Right lobe of liver (tissue), 6 donors: ENCODE measurements around the gene CDH1. TPM values are rescaled to one million over a fixed set of nuclear protein-coding genes. Genes with fewer than 3 reads are reported as not detected.

Experiments used
- ATAC-seq, 4 donors: fragments of 200-7000 bp; cut with Tn5 transposase; one replicate each; pipeline ENCODE4 v1.9.1; 2020; ENCODE audit warnings: mild to moderate bottlenecking in 4 of 4, moderate library complexity in 4 of 4
- DNase-seq, 3 donors: peaks; one replicate each; pipeline ENCODE4 v3.0.0-alpha.2; 2020
- H3K27ac ChIP-seq, 3 donors: fragments of 200-600 bp; one replicate each; pipeline ENCODE4 v1.8.0; 2022
- H3K27me3 ChIP-seq, 2 donors: fragments of 200-600 bp; one replicate each; pipeline ENCODE4 v1.8.0; 2022
- H3K36me3 ChIP-seq, 4 donors: fragments of 200-600 bp; sonication (generic) in 1 of 4; one replicate each; pipeline versions ENCODE4 v1.5.1 to v1.8.0; 2017 to 2022; ENCODE audit warnings: control low read depth in 1 of 4
- H3K4me1 ChIP-seq, 4 donors: fragments of 200-600 bp; sonication (generic) in 1 of 4; one replicate each; pipeline versions ENCODE4 v1.5.1 to v1.8.0; 2017 to 2022; ENCODE audit warnings: control low read depth in 1 of 4
- H3K4me3 ChIP-seq, 3 donors: fragments of 200-600 bp; one replicate each; pipeline ENCODE4 v1.8.0; 2022
- H3K9me3 ChIP-seq, 4 donors: fragments of 200-600 bp; sonication (generic) in 1 of 4; one replicate each; pipeline versions ENCODE4 v1.5.1 to v1.8.0; 2017 to 2022; ENCODE audit warnings: control low read depth in 1 of 4
- POLR2A ChIP-seq: fragments of 450-650 bp; IDR thresholded peaks from one replicate; pipeline ENCODE4 v1.6.1; 2017; ENCODE audit warnings: antibody characterized with exemption, mild to moderate bottlenecking
- WGBS: methylation state at CpG from one replicate; pipeline ENCODE4 v1.1.6; 2018; ENCODE audit warnings: low coverage, low lambda C conversion rate; ENCODE audit not compliant: insufficient coverage; ENCODE audit errors: missing lambda C conversion rate; 5-methylcytosine and 5-hydroxymethylcytosine counted together
- intact Hi-C, 2 donors: fragments of 100-400 bp; cut with DNase I; formaldehyde crosslinking; loops; one replicate each; pipeline versions ENCODE4 v1.11.2 to v1.14.1; 2022
- total RNA-seq, 6 experiments: library from RNA; depleted of rRNA in 2 of 6; stranded (reverse); fragments of >200 nt in 2 of 6; fragmentation: NEBNext Ultra II Directional in 3 of 6; extraction: Animal tissue kit (Norgen Biotek cat#: 25700) in 3 of 6; gene quantifications; one replicate each; pipeline versions ENCODE4 v1.1.0 to v1.2.4, GENCODE V29; 2016 to 2023
- TF ChIP-seq, protein P1 (sequence below), 4 donors: fragments of 200-600 bp in 3 of 4; fragments of 450-650 bp in 1 of 4; IDR thresholded peaks; one replicate each; pipeline versions ENCODE4 v1.5.1 to v1.8.0; 2016 to 2022; ENCODE audit warnings: antibody characterized with exemption in 4 of 4, mild to moderate bottlenecking in 2 of 4
- donor health status: DM: no; HTN: yes; CAD: no.
- donor health status: DM: no; HTN: no; CAD: no.
- donor health status: DM: no; HTN: no; CAD: no.
- donor health status: DM: no; HTN: yes; CAD: no.
- donor health status: DM: no; HTN: yes; CAD: no.

Gene CDH1
- total RNA-seq, 6 experiments from 2014 or later, result 54.3 to 130 (median 76.5) TPM

DNA sequence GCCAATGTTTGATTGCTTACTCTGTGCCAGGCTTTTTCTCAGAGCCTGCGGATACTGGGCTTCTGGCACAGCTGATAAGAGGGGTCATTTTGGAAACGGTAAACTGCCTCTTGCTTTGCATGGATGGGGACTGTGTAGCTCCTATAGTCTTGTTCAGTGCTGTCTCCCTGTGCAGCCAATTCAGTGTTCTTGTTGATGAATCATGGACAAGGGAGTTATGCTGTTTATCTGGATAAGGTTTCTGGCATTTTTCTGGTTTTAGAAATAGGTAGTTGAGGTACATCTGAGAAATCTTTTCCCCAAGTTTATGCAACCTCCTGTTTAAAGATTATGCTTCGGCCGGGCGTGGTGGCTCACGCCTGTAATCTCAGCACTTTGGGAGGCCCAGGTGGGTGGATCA is 89.6 kb downstream of the CDH1 start:
- H3K27me3 ChIP-seq, result no peaks in the 10 kb centered on the region
- intact Hi-C loops, result no loop called here
- DNase-seq (no peak), ATAC-seq (no peak)
- WGBS, result 94% methylated on average over 5 of the region's 6 CpGs
- H3K9me3 ChIP-seq, result no peaks in the 10 kb centered on the region
- no peaks in the 10 kb centered on the region for H3K4me1 ChIP-seq
- TF ChIP-seq, protein P1, sequence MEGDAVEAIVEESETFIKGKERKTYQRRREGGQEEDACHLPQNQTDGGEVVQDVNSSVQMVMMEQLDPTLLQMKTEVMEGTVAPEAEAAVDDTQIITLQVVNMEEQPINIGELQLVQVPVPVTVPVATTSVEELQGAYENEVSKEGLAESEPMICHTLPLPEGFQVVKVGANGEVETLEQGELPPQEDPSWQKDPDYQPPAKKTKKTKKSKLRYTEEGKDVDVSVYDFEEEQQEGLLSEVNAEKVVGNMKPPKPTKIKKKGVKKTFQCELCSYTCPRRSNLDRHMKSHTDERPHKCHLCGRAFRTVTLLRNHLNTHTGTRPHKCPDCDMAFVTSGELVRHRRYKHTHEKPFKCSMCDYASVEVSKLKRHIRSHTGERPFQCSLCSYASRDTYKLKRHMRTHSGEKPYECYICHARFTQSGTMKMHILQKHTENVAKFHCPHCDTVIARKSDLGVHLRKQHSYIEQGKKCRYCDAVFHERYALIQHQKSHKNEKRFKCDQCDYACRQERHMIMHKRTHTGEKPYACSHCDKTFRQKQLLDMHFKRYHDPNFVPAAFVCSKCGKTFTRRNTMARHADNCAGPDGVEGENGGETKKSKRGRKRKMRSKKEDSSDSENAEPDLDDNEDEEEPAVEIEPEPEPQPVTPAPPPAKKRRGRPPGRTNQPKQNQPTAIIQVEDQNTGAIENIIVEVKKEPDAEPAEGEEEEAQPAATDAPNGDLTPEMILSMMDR (IDR thresholded peaks at IDR 0.05), result no peak
- no peak for TF ChIP-seq POLR2A
- H3K27ac ChIP-seq, result no peak overlapping the region
- H3K36me3 ChIP-seq, result peaks cover 0 to 40% (median 16%) of the 10 kb centered on the region in 4 donors
- no peak overlapping the region for H3K4me3 ChIP-seq

DNA sequence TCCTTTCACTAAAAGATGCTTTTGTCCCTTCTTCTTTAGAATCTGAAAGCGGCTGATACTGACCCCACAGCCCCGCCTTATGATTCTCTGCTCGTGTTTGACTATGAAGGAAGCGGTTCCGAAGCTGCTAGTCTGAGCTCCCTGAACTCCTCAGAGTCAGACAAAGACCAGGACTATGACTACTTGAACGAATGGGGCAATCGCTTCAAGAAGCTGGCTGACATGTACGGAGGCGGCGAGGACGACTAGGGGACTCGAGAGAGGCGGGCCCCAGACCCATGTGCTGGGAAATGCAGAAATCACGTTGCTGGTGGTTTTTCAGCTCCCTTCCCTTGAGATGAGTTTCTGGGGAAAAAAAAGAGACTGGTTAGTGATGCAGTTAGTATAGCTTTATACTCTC is 96.2 kb downstream of the CDH1 start:
- no peak for ATAC-seq
- Histone ChIP-seq H3K36me3 (peaks cover 0 to 28% (median 11%) of the 10 kb centered on the region in 4 donors), H3K4me3 (no peak overlapping the region), H3K9me3 (no peaks in the 10 kb centered on the region), H3K27me3 (no peaks in the 10 kb centered on the region), H3K27ac (no peak overlapping the region), H3K4me1 (no peaks in the 10 kb centered on the region)
- TF ChIP-seq, protein P1 (IDR thresholded peaks at IDR 0.05), result no peak
- no peak for TF ChIP-seq POLR2A
- no peak for DNase-seq
- WGBS, result 88% methylated on average over 4 of the region's 14 CpGs
- intact Hi-C loops, result no loop called here

DNA sequence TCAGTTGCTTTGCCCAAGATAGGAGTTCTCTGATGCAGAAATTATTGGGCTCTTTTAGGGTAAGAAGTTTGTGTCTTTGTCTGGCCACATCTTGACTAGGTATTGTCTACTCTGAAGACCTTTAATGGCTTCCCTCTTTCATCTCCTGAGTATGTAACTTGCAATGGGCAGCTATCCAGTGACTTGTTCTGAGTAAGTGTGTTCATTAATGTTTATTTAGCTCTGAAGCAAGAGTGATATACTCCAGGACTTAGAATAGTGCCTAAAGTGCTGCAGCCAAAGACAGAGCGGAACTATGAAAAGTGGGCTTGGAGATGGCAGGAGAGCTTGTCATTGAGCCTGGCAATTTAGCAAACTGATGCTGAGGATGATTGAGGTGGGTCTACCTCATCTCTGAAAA is 97.5 kb downstream of the CDH1 start:
- TF ChIP-seq, protein P1 (IDR thresholded peaks at IDR 0.05), result no peak
- no peak for TF ChIP-seq POLR2A
- peak in 1 of 4 donors; percentile 45 for ATAC-seq
- no peaks in the 10 kb centered on the region for H3K9me3 ChIP-seq
- H3K4me3 ChIP-seq, result no peak overlapping the region
- H3K36me3 ChIP-seq, result peaks cover 0 to 23% (median 9%) of the 10 kb centered on the region in 4 donors
- intact Hi-C loops, result no loop called here
- 86% methylated on average over 1 of the region's 1 CpG for WGBS
- no peaks in the 10 kb centered on the region for H3K27me3 ChIP-seq
- no peak for DNase-seq
- no peaks in the 10 kb centered on the region for H3K4me1 ChIP-seq
- H3K27ac ChIP-seq, result no peak overlapping the region

DNA sequence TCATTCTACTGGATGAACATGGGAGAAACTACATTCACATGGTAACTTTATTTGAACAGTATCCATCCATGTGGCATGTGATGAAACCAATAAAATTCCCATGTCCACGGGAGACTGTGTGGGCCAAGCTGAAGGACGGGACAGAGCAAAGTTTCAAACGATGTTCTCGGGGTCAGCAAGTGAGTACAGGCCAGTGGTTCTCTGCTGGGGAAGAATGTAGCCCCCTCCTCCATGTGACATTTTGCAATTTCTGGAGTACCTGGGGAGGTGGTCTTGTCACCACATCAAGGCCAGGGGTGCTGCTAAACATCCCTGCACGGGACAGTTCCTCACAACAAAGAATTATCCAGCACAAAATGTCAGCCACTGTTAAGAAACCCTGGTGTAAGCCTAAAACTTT is 98.9 kb downstream of the CDH1 start:
- no peaks in the 10 kb centered on the region for H3K27me3 ChIP-seq
- ATAC-seq (no peak), DNase-seq (peak in 1 of 3 donors; percentile 14)

More for the DNA sequence above, 98.9 kb downstream of the CDH1 start:
- Histone ChIP-seq H3K9me3 (no peaks in the 10 kb centered on the region), H3K27ac (no peak overlapping the region), H3K4me1 (no peaks in the 10 kb centered on the region), H3K36me3 (peaks cover 0 to 11% (median 4%) of the 10 kb centered on the region in 4 donors), H3K4me3 (no peak overlapping the region)
- intact Hi-C loops, result no loop called here
- TF ChIP-seq, protein P1 (IDR thresholded peaks at IDR 0.05), result no peak
- TF ChIP-seq POLR2A, result no peak
- WGBS, result 83% methylated on average over 5 of the region's 5 CpGs
